ENCODE measurements around the gene NMS.

GRCh38 chr2:100526868-100527267 is 56.6 kb downstream of the NMS start:
- TF ChIP-seq CTCF (IDR thresholded peaks at IDR 0.05; ENCODE audit: poor library complexity, severe bottlenecking) (no peak), TAF1 (IDR thresholded peaks at IDR 0.05; ENCODE audit: low read depth) (no peak)
